Calu3 (cell line): Measurements from ENCODE around the gene TBC1D9B. TPM values are rescaled to one million over a fixed set of nuclear protein-coding genes. Genes with fewer than 3 reads are reported as not detected.

Experiments used
- BruUV-seq: library from RNA; stranded (reverse); fragments of 400-500 nt; replicated peaks from 2 replicates; lab custom pipeline; 2021; lab: Mats Ljungman, UMichigan
- CTCF ChIA-PET: fragments of 300-600 bp; sonication (Branson Sonifier 250); formaldehyde crosslinking; loops from one replicate; lab custom pipeline; 2022; ENCODE audit warnings: antibody characterized with exemption; lab: Charles Lee
- DNase-seq: peaks from one replicate; pipeline ENCODE4 v3.0.0; 2022
- H3K27ac Mint-ChIP-seq: one replicate; pipeline ENCODE4 v1.8.0; 2022; ENCODE audit warnings: mixed read lengths; ENCODE audit not compliant: unreplicated experiment
- H3K27me3 Mint-ChIP-seq: one replicate; pipeline ENCODE4 v1.8.0; 2022; ENCODE audit warnings: mixed read lengths; ENCODE audit not compliant: unreplicated experiment
- H3K36me3 Mint-ChIP-seq: one replicate; pipeline ENCODE4 v1.8.0; 2022; ENCODE audit warnings: mild to moderate bottlenecking, moderate library complexity, mixed read lengths; ENCODE audit not compliant: insufficient read depth, unreplicated experiment
- H3K4me1 Mint-ChIP-seq: one replicate; pipeline ENCODE4 v1.8.0; 2022; ENCODE audit warnings: mild to moderate bottlenecking, low read depth, mixed read lengths; ENCODE audit not compliant: unreplicated experiment
- H3K4me3 Mint-ChIP-seq: one replicate; pipeline ENCODE4 v1.8.0; 2022; ENCODE audit warnings: mild to moderate bottlenecking, low read depth, moderate library complexity, mixed read lengths; ENCODE audit not compliant: unreplicated experiment
- H3K9me3 Mint-ChIP-seq: one replicate; pipeline ENCODE4 v1.8.0; 2022; ENCODE audit warnings: low read depth, mixed read lengths; ENCODE audit not compliant: unreplicated experiment
- CTCF ChIP-seq: fragments of 200-600 bp; IDR thresholded peaks from one replicate; pipeline ENCODE4 v1.8.0; 2022; ENCODE audit warnings: antibody characterized with exemption; ENCODE audit not compliant: unreplicated experiment
- intact Hi-C: fragments of 100-400 bp; cut with micrococcal nuclease; formaldehyde crosslinking; loops from one replicate; pipeline ENCODE4 v1.10.0; 2022; ENCODE audit not compliant: unreplicated experiment
- total RNA-seq: library from RNA; stranded (reverse); gene quantifications from 2 replicates; pipeline ENCODE4 v1.2.3, GENCODE V29; 2022

The TBC1D9B gene
- total RNA-seq, 1 experiment from 2014 or later: 148 TPM

- intact Hi-C loops: no loop called here
- H3K4me3 Mint-ChIP-seq: no peak overlapping the region
- CTCF ChIA-PET: interaction anchor here (0.6 kb wide), 1 partner anchor 887 kb away, joined by 5 read pairs; no protein-coding TSS in a partner anchor
Observed at GRCh38 chr5:179812997-179813607, 94.6 kb downstream of the TBC1D9B start.

GRCh38 chr5:179812135-179812825, 95.4 kb downstream of the TBC1D9B start:
- CTCF ChIA-PET: no interaction called here
- Mint-ChIP-seq H3K4me1 (no peaks in the 10 kb centered on the region), H3K9me3 (no peaks in the 10 kb centered on the region), H3K27me3 (no peaks in the 10 kb centered on the region), H3K27ac (no peak overlapping the region), H3K4me3 (no peak overlapping the region), H3K36me3 (peaks cover 78% of the 10 kb centered on the region)
- TF ChIP-seq CTCF: no peak
- no peak for DNase-seq
- BruUV-seq: no TSS peak
- intact Hi-C loops: no loop called here

More at GRCh38 chr5:179812997-179813607, 94.6 kb downstream of the TBC1D9B start:
- TF ChIP-seq CTCF: no peak
- BruUV-seq: no TSS peak
- Mint-ChIP-seq H3K36me3 (peaks cover 78% of the 10 kb centered on the region), H3K27me3 (no peaks in the 10 kb centered on the region), H3K9me3 (no peaks in the 10 kb centered on the region), H3K27ac (no peak overlapping the region), H3K4me1 (peaks cover 7% of the 10 kb centered on the region)
- no peak for DNase-seq

Other genes starting within 250 kb of the TBC1D9B start
- gene CBY3, start 226.9 kb downstream of the TBC1D9B start, total RNA-seq: not detected in 2 replicates
- gene CANX, start 208.9 kb downstream of the TBC1D9B start, total RNA-seq: 1,253 and 1,434 TPM in 2 replicates
- gene MAML1, start 175.1 kb downstream of the TBC1D9B start, total RNA-seq: 37.0 and 38.5 TPM in 2 replicates
- gene LTC4S, start 113.9 kb downstream of the TBC1D9B start, total RNA-seq: 2.2 and 4.9 TPM in 2 replicates
- gene MGAT4B, start 101.0 kb downstream of the TBC1D9B start, total RNA-seq: 610 and 613 TPM in 2 replicates
- gene SQSTM1, start 87.0 kb downstream of the TBC1D9B start, total RNA-seq: 1,023 and 1,145 TPM in 2 replicates
- gene MRNIP, start 49.1 kb downstream of the TBC1D9B start, total RNA-seq: 41.5 and 47.1 TPM in 2 replicates
- 27.0 and 34.0 TPM in 2 replicates for gene RNF130, start 163.9 kb upstream of the TBC1D9B start, total RNA-seq